Epidermal melanocyte (primary cell): ENCODE results near the gene EDNRB.
"Not testable (repeated sequence)": the region's sequence is repeated elsewhere in the genome, so short reads cannot be mapped to it uniquely, and the experiment has no call there.

Experiments
- DNase-seq: peaks from one replicate; pipeline ENCODE4 v3.0.0; 2011; ENCODE audit warnings: low spot score; ENCODE audit not compliant: insufficient read length

EDNRB gene

GRCh38 chr13:77896977-77897376 lies 21.7 kb downstream of the EDNRB start:
- DNase-seq, result no peak

- no peak for DNase-seq
These were observed 22.1 kb downstream of the EDNRB start for GRCh38 chr13:77896536-77896935.

GRCh38 chr13:77894743-77895142 lies 23.9 kb downstream of the EDNRB start:
- DNase-seq, result no peak

- no peak for DNase-seq
These were observed 25.6 kb downstream of the EDNRB start for GRCh38 chr13:77893066-77893465.

- DNase-seq, result no peak
These were observed 26.1 kb downstream of the EDNRB start for GRCh38 chr13:77892491-77892890.

- DNase-seq, result no peak
These were observed 27.1 kb downstream of the EDNRB start for GRCh38 chr13:77891486-77891885.

- DNase-seq, result no peak
These were observed 27.6 kb downstream of the EDNRB start for GRCh38 chr13:77891041-77891440.

GRCh38 chr13:77883328-77883727 lies 35.3 kb downstream of the EDNRB start:
- no peak for DNase-seq

- DNase-seq, result no peak
These were observed 40.4 kb downstream of the EDNRB start for GRCh38 chr13:77878190-77878589.

GRCh38 chr13:77876176-77876575 lies 42.5 kb downstream of the EDNRB start:
- DNase-seq, result no peak

GRCh38 chr13:77874406-77874805 lies 44.2 kb downstream of the EDNRB start:
- no peak for DNase-seq

GRCh38 chr13:77872995-77873394 lies 45.6 kb downstream of the EDNRB start:
- DNase-seq, result no peak

GRCh38 chr13:77871596-77871995 lies 47.0 kb downstream of the EDNRB start:
- DNase-seq, result no peak

GRCh38 chr13:77868717-77869116 lies 49.9 kb downstream of the EDNRB start:
- no peak for DNase-seq

GRCh38 chr13:77866971-77867370 lies 51.7 kb downstream of the EDNRB start:
- no peak for DNase-seq

GRCh38 chr13:77865622-77866021 lies 53.0 kb downstream of the EDNRB start:
- DNase-seq, result no peak

GRCh38 chr13:77863144-77863543 lies 55.5 kb downstream of the EDNRB start:
- no peak for DNase-seq

GRCh38 chr13:77861741-77862140 lies 56.9 kb downstream of the EDNRB start:
- DNase-seq, result no peak

- DNase-seq, result peak; percentile 24
These were observed 58.1 kb downstream of the EDNRB start for GRCh38 chr13:77860507-77860981.

- DNase-seq, result no peak
These were observed 59.2 kb downstream of the EDNRB start for GRCh38 chr13:77859450-77859849.

- no peak for DNase-seq
These were observed 61.0 kb downstream of the EDNRB start for GRCh38 chr13:77857531-77858209.

GRCh38 chr13:77853703-77854102 lies 64.9 kb downstream of the EDNRB start:
- peak; percentile 29 for DNase-seq

- not testable (repeated sequence) for DNase-seq
These were observed 70.6 kb downstream of the EDNRB start for GRCh38 chr13:77848050-77848449.

- DNase-seq, result no peak
These were observed 72.5 kb downstream of the EDNRB start for GRCh38 chr13:77846173-77846572.
